Cardiac septum (tissue), 1 donor: ENCODE measurements around the gene RNF10. TPM values are rescaled to one million over a fixed set of nuclear protein-coding genes. Genes with fewer than 3 reads are reported as not detected.
A peak's percentile ranks its signal among the peaks of the same experiment; 100 is the strongest.
"Not testable (repeated sequence)": the region's sequence is repeated elsewhere in the genome, so short reads cannot be mapped to it uniquely, and the experiment has no call there.

Experiments
- DNase-seq: peaks from one replicate; pipeline ENCODE4 v3.0.0-alpha.2; 2020; ENCODE audit warnings: low spot score
- intact Hi-C: fragments of 100-400 bp; cut with DNase I; formaldehyde crosslinking; loops from one replicate; pipeline ENCODE4 v1.14.0; 2022
- total RNA-seq: library from RNA; stranded (reverse); fragmentation: NEBNext Ultra II Directional; extraction: Animal tissue kit (Norgen Biotek cat#: 25700); gene quantifications from one replicate; pipeline ENCODE4 v1.2.1, GENCODE V29; 2021
- donor health status: DM: no; HTN: no; CAD: no.

RNF10 gene
- total RNA-seq, 1 donor from 2014 or later, result 249 TPM

- intact Hi-C loops, result no loop called here
- no peak for DNase-seq
Observed at GRCh38 chr12:120515496-120515895, 18.7 kb upstream of the RNF10 start.

GRCh38 chr12:120519324-120519723, 14.8 kb upstream of the RNF10 start:
- DNase-seq, intact Hi-C loops: not testable (repeated sequence)

- intact Hi-C loops, result no loop called here
- no peak for DNase-seq
Observed at GRCh38 chr12:120522568-120522967, 11.6 kb upstream of the RNF10 start.

GRCh38 chr12:120528861-120529525, 5.2 kb upstream of the RNF10 start, which contains the start of gene COQ5:
Gene COQ5 (minus strand): TSS chr12:120529158. CDS start chr12:120529141, 17 bp downstream.
- intact Hi-C loops, result loop anchor here (5.0 kb wide), 1 partner anchor 488 kb away; the partner anchor contains the start of gene C12orf43
- DNase-seq, result peak; percentile 95

- no peak for DNase-seq
- intact Hi-C loops, result loop anchor here (5.0 kb wide), 3 partner anchors 33 to 487 kb away; partner anchors contain the start of genes C12orf43, DYNLL1 and POP5
Observed at GRCh38 chr12:120529641-120530417, 4.3 kb upstream of the RNF10 start.

GRCh38 chr12:120530418-120530761, 3.8 kb upstream of the RNF10 start:
- intact Hi-C loops, result loop anchor here (5.0 kb wide), 2 partner anchors 33 to 52 kb away; partner anchors contain the start of genes DYNLL1 and POP5

GRCh38 chr12:120532701-120533238, 1.4 kb upstream of the RNF10 start:
- DNase-seq, result no peak
- intact Hi-C loops, result loop anchor here (5.0 kb wide), 2 partner anchors 35 to 50 kb away; partner anchors contain the start of genes DYNLL1 and POP5

More at GRCh38 chr12:120530418-120530761, 3.8 kb upstream of the RNF10 start:
- DNase-seq, result not testable (repeated sequence)

GRCh38 chr12:120534703-120535655, 823 bp downstream of the RNF10 start:
- intact Hi-C loops, result loop anchor here (5.0 kb wide), 2 partner anchors 38 to 47 kb away; partner anchors contain the start of genes DYNLL1 and POP5
- peak; percentile 79 for DNase-seq

GRCh38 chr12:120536064-120536791, 2.1 kb downstream of the RNF10 start:
- no peak for DNase-seq
- intact Hi-C loops, result no loop called here

- DNase-seq, result no peak
- intact Hi-C loops, result no loop called here
Observed at GRCh38 chr12:120537856-120538220, 3.7 kb downstream of the RNF10 start.

GRCh38 chr12:120538281-120539156, 4.4 kb downstream of the RNF10 start:
- intact Hi-C loops, result no loop called here
- DNase-seq, result peak; percentile 87

GRCh38 chr12:120539303-120539702, 5.1 kb downstream of the RNF10 start:
- intact Hi-C loops, result no loop called here
- DNase-seq, result no peak

GRCh38 chr12:120540445-120540844, 6.3 kb downstream of the RNF10 start:
- intact Hi-C loops, result no loop called here
- no peak for DNase-seq

- intact Hi-C loops, result no loop called here
Observed at GRCh38 chr12:120542166-120542565, 8.0 kb downstream of the RNF10 start.

GRCh38 chr12:120544691-120545090, 10.5 kb downstream of the RNF10 start:
- no peak for DNase-seq
- intact Hi-C loops, result no loop called here

More at GRCh38 chr12:120542166-120542565, 8.0 kb downstream of the RNF10 start:
- no peak for DNase-seq

GRCh38 chr12:120546050-120546386, 11.9 kb downstream of the RNF10 start:
- intact Hi-C loops, result no loop called here
- DNase-seq, result no peak

- no peak for DNase-seq
- intact Hi-C loops, result no loop called here
Observed at GRCh38 chr12:120554678-120555077, 20.5 kb downstream of the RNF10 start.

- no peak for DNase-seq
- intact Hi-C loops, result no loop called here
Observed at GRCh38 chr12:120557589-120557988, 23.4 kb downstream of the RNF10 start.
